H1 (cell line): ENCODE data around the gene RRBP1. TPM values are rescaled to one million over a fixed set of nuclear protein-coding genes. Genes with fewer than 3 reads are reported as not detected.

Experiments
- BCL11A ChIP-seq, 2 experiments: IDR thresholded peaks; one replicate each; pipeline ENCODE4 v1.6.1; 2011; ENCODE audit warnings: low read depth in 2 of 2, low read length in 2 of 2, mild to moderate bottlenecking in 2 of 2
- CBX5 ChIP-seq: fragments of 300-800, 300-1000 bp; sonication (generic); IDR thresholded peaks from 2 replicates; pipeline ENCODE4 v1.7.1; 2016; ENCODE audit warnings: antibody characterized with exemption, low read length, low read depth
- CEBPB ChIP-seq: IDR thresholded peaks from 2 replicates; pipeline ENCODE4 v1.6.1; 2012; ENCODE audit warnings: low read depth, low read length
- CHD2 ChIP-seq: IDR thresholded peaks from 2 replicates; pipeline ENCODE4 v1.6.1; 2012; ENCODE audit warnings: low read length, improper control_type of control experiment
- JUND ChIP-seq: IDR thresholded peaks from 2 replicates; pipeline ENCODE4 v1.6.1; 2011; ENCODE audit warnings: mild to moderate bottlenecking, improper control_type of control experiment, low read length
- KDM1A ChIP-seq: fragments of 200-600, 300-600 bp; sonication (generic); IDR thresholded peaks from 2 replicates; pipeline ENCODE4 v1.7.1; 2016; ENCODE audit warnings: mild to moderate bottlenecking, low read length, borderline replicate concordance
- PHF8 ChIP-seq: fragments of 200-600 bp; sonication (generic); conservative IDR thresholded peaks from 2 replicates; pipeline ENCODE4 v1.7.1; 2012; ENCODE audit warnings: low read depth, mild to moderate bottlenecking, inconsistent platforms, low read length, moderate library complexity
- TAF1 ChIP-seq: IDR thresholded peaks from 2 replicates; pipeline ENCODE4 v1.6.1; 2011; ENCODE audit warnings: mild to moderate bottlenecking, low read depth, low read length
- TCF12 ChIP-seq: IDR thresholded peaks from 2 replicates; pipeline ENCODE4 v1.6.1; 2011; ENCODE audit warnings: low read depth, mild to moderate bottlenecking, low read length
- polyA plus RNA-seq, 7 experiments: library from polyadenylated mRNA; depleted of rRNA in 3 of 7; stranded (reverse) in 5 of 7; unstranded in 2 of 7; fragments of >200 nt in 5 of 7; fragments of 200-250 nt in 2 of 7; gene quantifications; 1 replicate in 5 of 7; 2 replicates in 1 of 7; 4 replicates in 1 of 7; pipeline versions ENCODE4 v1.2.1 to v1.2.3, GENCODE V29; 2011 to 2013; ENCODE audit warnings: missing spikeins in 2 of 7, mixed read lengths in 2 of 7
- total RNA-seq: library from RNA; stranded (reverse); fragmentation: NEBNext Ultra II Directional; extraction: Animal tissue kit (Norgen Biotek cat#: 25700); gene quantifications from 2 replicates; pipeline ENCODE4 v1.2.1, GENCODE V29; 2021
- TF ChIP-seq, protein P1 (sequence below): fragments of 300-600 bp; sonication (generic); IDR thresholded peaks from 2 replicates; pipeline ENCODE4 v1.7.1; 2012; ENCODE audit warnings: low read length, moderate library complexity, mild to moderate bottlenecking, inconsistent platforms; ENCODE audit not compliant: insufficient replicate concordance
- TF ChIP-seq, protein P2 (sequence below): IDR thresholded peaks from 2 replicates; pipeline ENCODE4 v1.6.1; 2012; ENCODE audit warnings: inconsistent platforms

RRBP1 gene
- total and polyA plus RNA-seq, 2 of the 8 experiments (the other 6 are each of a cell fraction or from before 2014, with no cell fraction given): 15.9 to 157 TPM

DNA sequence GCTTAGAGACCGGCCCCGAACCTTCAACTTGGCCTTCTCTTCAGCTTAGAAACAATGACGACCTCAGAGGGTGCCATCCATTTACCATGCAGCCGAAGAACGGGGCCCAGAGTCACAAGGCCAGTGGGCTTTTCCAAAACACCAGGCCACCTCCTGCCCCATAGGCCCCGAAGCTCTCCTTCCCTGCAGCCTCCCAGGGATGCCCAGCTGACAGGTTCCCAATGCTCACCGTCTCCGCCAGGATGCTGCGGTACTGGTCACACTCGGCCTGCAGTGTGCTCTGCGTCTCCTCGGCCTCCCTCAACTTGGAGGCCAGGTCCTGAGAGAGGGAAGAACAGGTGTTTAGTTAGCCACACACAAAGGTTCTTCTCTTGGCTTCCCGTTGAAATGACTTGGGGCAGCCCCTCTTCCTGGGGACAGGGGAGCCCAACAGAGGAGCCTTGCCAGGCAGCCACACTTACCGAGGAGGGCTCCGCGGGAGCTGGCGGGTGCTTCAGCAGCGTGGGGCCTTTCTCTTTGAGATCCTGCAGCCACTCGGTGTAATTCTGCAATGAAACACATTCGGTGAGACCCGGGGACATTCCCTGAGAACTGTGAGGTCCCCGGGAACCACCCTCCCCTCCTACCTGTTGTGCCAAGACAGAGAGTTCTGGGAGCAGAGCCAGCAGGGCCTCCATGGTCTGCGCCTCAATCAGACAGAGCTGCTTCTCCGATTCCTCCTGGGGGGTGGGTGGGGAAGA is 60.6 kb downstream of the RRBP1 start (continued):
- TF ChIP-seq, protein P1, sequence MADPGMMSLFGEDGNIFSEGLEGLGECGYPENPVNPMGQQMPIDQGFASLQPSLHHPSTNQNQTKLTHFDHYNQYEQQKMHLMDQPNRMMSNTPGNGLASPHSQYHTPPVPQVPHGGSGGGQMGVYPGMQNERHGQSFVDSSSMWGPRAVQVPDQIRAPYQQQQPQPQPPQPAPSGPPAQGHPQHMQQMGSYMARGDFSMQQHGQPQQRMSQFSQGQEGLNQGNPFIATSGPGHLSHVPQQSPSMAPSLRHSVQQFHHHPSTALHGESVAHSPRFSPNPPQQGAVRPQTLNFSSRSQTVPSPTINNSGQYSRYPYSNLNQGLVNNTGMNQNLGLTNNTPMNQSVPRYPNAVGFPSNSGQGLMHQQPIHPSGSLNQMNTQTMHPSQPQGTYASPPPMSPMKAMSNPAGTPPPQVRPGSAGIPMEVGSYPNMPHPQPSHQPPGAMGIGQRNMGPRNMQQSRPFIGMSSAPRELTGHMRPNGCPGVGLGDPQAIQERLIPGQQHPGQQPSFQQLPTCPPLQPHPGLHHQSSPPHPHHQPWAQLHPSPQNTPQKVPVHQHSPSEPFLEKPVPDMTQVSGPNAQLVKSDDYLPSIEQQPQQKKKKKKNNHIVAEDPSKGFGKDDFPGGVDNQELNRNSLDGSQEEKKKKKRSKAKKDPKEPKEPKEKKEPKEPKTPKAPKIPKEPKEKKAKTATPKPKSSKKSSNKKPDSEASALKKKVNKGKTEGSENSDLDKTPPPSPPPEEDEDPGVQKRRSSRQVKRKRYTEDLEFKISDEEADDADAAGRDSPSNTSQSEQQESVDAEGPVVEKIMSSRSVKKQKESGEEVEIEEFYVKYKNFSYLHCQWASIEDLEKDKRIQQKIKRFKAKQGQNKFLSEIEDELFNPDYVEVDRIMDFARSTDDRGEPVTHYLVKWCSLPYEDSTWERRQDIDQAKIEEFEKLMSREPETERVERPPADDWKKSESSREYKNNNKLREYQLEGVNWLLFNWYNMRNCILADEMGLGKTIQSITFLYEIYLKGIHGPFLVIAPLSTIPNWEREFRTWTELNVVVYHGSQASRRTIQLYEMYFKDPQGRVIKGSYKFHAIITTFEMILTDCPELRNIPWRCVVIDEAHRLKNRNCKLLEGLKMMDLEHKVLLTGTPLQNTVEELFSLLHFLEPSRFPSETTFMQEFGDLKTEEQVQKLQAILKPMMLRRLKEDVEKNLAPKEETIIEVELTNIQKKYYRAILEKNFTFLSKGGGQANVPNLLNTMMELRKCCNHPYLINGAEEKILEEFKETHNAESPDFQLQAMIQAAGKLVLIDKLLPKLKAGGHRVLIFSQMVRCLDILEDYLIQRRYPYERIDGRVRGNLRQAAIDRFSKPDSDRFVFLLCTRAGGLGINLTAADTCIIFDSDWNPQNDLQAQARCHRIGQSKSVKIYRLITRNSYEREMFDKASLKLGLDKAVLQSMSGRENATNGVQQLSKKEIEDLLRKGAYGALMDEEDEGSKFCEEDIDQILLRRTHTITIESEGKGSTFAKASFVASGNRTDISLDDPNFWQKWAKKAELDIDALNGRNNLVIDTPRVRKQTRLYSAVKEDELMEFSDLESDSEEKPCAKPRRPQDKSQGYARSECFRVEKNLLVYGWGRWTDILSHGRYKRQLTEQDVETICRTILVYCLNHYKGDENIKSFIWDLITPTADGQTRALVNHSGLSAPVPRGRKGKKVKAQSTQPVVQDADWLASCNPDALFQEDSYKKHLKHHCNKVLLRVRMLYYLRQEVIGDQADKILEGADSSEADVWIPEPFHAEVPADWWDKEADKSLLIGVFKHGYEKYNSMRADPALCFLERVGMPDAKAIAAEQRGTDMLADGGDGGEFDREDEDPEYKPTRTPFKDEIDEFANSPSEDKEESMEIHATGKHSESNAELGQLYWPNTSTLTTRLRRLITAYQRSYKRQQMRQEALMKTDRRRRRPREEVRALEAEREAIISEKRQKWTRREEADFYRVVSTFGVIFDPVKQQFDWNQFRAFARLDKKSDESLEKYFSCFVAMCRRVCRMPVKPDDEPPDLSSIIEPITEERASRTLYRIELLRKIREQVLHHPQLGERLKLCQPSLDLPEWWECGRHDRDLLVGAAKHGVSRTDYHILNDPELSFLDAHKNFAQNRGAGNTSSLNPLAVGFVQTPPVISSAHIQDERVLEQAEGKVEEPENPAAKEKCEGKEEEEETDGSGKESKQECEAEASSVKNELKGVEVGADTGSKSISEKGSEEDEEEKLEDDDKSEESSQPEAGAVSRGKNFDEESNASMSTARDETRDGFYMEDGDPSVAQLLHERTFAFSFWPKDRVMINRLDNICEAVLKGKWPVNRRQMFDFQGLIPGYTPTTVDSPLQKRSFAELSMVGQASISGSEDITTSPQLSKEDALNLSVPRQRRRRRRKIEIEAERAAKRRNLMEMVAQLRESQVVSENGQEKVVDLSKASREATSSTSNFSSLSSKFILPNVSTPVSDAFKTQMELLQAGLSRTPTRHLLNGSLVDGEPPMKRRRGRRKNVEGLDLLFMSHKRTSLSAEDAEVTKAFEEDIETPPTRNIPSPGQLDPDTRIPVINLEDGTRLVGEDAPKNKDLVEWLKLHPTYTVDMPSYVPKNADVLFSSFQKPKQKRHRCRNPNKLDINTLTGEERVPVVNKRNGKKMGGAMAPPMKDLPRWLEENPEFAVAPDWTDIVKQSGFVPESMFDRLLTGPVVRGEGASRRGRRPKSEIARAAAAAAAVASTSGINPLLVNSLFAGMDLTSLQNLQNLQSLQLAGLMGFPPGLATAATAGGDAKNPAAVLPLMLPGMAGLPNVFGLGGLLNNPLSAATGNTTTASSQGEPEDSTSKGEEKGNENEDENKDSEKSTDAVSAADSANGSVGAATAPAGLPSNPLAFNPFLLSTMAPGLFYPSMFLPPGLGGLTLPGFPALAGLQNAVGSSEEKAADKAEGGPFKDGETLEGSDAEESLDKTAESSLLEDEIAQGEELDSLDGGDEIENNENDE: no peak
- TF ChIP-seq CHD2 (no peak), PHF8 (no peak), JUND (no peak), TAF1 (no peak), KDM1A (no peak), TCF12 (no peak), CEBPB (no peak), BCL11A (IDR thresholded peaks at IDR 0.05; ENCODE audit: low read depth in 2 of 2, low read length in 2 of 2) (no peak), CBX5 (no peak)
- TF ChIP-seq, protein P2, sequence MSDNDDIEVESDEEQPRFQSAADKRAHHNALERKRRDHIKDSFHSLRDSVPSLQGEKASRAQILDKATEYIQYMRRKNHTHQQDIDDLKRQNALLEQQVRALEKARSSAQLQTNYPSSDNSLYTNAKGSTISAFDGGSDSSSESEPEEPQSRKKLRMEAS: no peak
